ENCODE measurements around the gene GGT6.

Gene GGT6

DNA sequence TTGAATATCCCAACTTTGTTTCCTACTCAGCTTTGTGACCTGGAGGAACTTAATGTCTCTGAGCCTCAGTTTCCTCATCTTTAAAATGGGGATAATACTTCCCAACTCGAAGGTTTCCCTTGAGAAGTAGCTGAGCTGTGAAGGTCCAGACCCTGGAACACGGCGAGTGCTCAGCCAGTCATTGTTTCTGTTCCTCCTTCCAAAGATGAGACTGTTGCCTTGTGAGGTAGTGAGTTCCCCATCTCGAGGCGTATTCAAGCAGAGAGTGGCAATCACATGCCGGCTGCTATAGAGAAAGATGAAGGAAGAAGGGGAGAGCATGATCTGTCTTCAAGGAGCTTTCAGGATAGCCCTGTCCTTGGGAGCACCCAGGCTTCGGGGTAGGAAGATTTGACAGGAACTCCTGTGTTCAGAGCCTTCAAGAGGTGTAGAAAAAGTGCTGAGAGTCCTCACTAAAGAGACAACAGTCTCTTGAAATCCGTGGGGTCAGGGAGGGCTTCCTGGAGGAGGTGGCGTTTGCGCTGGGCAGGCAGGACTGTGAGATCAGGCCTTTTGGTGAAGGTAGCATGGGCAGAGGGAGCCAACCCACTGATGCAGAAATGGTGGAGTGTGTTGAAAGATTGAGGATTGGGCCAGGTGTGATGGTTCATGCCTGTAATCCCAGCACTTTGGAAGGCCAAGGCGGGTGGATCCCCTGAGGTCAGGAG is 34.5 kb downstream of the GGT6 start:
- TF ChIP-seq, protein P1, sequence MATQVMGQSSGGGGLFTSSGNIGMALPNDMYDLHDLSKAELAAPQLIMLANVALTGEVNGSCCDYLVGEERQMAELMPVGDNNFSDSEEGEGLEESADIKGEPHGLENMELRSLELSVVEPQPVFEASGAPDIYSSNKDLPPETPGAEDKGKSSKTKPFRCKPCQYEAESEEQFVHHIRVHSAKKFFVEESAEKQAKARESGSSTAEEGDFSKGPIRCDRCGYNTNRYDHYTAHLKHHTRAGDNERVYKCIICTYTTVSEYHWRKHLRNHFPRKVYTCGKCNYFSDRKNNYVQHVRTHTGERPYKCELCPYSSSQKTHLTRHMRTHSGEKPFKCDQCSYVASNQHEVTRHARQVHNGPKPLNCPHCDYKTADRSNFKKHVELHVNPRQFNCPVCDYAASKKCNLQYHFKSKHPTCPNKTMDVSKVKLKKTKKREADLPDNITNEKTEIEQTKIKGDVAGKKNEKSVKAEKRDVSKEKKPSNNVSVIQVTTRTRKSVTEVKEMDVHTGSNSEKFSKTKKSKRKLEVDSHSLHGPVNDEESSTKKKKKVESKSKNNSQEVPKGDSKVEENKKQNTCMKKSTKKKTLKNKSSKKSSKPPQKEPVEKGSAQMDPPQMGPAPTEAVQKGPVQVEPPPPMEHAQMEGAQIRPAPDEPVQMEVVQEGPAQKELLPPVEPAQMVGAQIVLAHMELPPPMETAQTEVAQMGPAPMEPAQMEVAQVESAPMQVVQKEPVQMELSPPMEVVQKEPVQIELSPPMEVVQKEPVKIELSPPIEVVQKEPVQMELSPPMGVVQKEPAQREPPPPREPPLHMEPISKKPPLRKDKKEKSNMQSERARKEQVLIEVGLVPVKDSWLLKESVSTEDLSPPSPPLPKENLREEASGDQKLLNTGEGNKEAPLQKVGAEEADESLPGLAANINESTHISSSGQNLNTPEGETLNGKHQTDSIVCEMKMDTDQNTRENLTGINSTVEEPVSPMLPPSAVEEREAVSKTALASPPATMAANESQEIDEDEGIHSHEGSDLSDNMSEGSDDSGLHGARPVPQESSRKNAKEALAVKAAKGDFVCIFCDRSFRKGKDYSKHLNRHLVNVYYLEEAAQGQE (IDR thresholded peaks at IDR 0.05; ENCODE audit: insufficient replicate concordance, low read depth) = no peak
- TF ChIP-seq GABPA (IDR thresholded peaks at IDR 0.05; ENCODE audit: low read depth) (no peak), SPI1 (IDR thresholded peaks at IDR 0.05; ENCODE audit: borderline replicate concordance, low read depth) (no peak), POLR2AphosphoS5 (IDR thresholded peaks at IDR 0.05; ENCODE audit: low read depth) (no peak)
- TF ChIP-seq, protein P2, sequence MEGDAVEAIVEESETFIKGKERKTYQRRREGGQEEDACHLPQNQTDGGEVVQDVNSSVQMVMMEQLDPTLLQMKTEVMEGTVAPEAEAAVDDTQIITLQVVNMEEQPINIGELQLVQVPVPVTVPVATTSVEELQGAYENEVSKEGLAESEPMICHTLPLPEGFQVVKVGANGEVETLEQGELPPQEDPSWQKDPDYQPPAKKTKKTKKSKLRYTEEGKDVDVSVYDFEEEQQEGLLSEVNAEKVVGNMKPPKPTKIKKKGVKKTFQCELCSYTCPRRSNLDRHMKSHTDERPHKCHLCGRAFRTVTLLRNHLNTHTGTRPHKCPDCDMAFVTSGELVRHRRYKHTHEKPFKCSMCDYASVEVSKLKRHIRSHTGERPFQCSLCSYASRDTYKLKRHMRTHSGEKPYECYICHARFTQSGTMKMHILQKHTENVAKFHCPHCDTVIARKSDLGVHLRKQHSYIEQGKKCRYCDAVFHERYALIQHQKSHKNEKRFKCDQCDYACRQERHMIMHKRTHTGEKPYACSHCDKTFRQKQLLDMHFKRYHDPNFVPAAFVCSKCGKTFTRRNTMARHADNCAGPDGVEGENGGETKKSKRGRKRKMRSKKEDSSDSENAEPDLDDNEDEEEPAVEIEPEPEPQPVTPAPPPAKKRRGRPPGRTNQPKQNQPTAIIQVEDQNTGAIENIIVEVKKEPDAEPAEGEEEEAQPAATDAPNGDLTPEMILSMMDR (IDR thresholded peaks at IDR 0.05; ENCODE audit: insufficient read depth, low read length) = no peak
- H3K27me3 ChIP-seq (ENCODE audit: insufficient read depth, poor library complexity, severe bottlenecking) = no peaks in the 10 kb centered on the region
- no peak overlapping the region for H3K27ac ChIP-seq (replicated peaks)

DNA sequence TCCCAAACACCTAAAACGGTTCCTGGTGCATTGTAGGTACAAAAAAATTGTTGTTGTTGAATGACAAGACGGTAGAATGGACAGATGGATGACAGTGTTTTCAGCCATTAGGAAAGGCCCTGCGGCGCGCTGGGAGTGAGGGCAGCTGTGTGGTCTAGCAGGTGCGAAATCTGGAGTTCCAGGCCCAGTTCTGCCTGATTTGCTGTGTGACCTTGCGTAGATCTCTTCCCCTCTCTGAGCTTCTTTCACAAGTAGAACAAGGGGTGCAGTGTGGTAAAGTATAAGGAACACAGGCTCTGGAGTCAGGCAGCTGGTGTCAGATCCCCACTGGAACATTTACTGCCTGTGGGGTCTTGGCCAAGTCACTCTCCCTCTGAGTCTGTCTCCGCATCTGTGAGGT is 36.4 kb downstream of the GGT6 start:
- no peak overlapping the region for H3K27ac ChIP-seq (replicated peaks)
- no peaks in the 10 kb centered on the region for H3K27me3 ChIP-seq (ENCODE audit: insufficient read depth, poor library complexity, severe bottlenecking)
- no peak for DNase-seq (ENCODE audit: low read depth in 1 of 2, low spot score in 1 of 2)
- H3K4me3 ChIP-seq (replicated peaks; ENCODE audit: insufficient read depth, low read length) = no peak overlapping the region
- no peak for TF ChIP-seq POLR2AphosphoS5 (IDR thresholded peaks at IDR 0.05; ENCODE audit: low read depth)
- TF ChIP-seq, protein P1 (IDR thresholded peaks at IDR 0.05; ENCODE audit: insufficient replicate concordance, low read depth) = no peak
- TF ChIP-seq, protein P2 (IDR thresholded peaks at IDR 0.05; ENCODE audit: insufficient read depth, low read length) = no peak
- TF ChIP-seq SPI1 (IDR thresholded peaks at IDR 0.05; ENCODE audit: borderline replicate concordance, low read depth) = no peak
- TF ChIP-seq GABPA (IDR thresholded peaks at IDR 0.05; ENCODE audit: low read depth) = no peak

More for the DNA sequence above, 34.5 kb downstream of the GGT6 start:
- no peak for DNase-seq (ENCODE audit: low read depth in 1 of 2, low spot score in 1 of 2)
- no peak overlapping the region for H3K4me3 ChIP-seq (replicated peaks; ENCODE audit: insufficient read depth, low read length)

DNA sequence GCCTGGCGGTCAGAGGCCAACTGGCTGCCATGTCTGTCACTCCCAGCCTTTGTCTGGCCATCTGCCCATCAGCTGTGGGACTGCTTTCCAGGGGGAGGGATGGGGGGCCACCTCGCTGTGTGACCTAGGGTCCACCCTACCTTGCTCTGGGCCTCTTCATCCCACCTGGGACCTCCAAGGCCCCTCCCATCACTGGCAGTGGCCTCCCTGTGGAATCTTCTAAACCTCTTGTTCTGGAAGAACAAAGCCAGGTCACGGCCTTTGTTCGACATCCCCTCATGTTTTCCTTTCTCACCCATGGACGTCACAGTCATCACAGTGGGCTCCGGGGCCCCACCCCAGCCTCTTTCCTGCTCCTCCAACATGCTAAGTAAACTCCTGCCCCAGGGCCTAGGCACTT is 37.7 kb downstream of the GGT6 start:
- H3K27ac ChIP-seq (replicated peaks) = no peak overlapping the region
- no peak overlapping the region for H3K4me3 ChIP-seq (replicated peaks; ENCODE audit: insufficient read depth, low read length)
- TF ChIP-seq, protein P1 (IDR thresholded peaks at IDR 0.05; ENCODE audit: insufficient replicate concordance, low read depth) = no peak
- TF ChIP-seq GABPA (IDR thresholded peaks at IDR 0.05; ENCODE audit: low read depth) (no peak), POLR2AphosphoS5 (IDR thresholded peaks at IDR 0.05; ENCODE audit: low read depth) (no peak), SPI1 (IDR thresholded peaks at IDR 0.05; ENCODE audit: borderline replicate concordance, low read depth) (no peak)
- TF ChIP-seq, protein P2 (IDR thresholded peaks at IDR 0.05; ENCODE audit: insufficient read depth, low read length) = no peak
- DNase-seq (ENCODE audit: low read depth in 1 of 2, low spot score in 1 of 2) = no peak
- H3K27me3 ChIP-seq (ENCODE audit: insufficient read depth, poor library complexity, severe bottlenecking) = no peaks in the 10 kb centered on the region

Measured in HL-60 (cell line).